HG03432 (cell line): ENCODE results near the gene KDM8.
A peak's percentile ranks its signal among the peaks of the same experiment; 100 is the strongest.
"Not testable (repeated sequence)": the region's sequence is repeated elsewhere in the genome, so short reads cannot be mapped to it uniquely, and the experiment has no call there.

Experiments
- ATAC-seq: cut with Tn5 transposase; IDR thresholded peaks from one replicate; pipeline ENCODE4 v1.9.1; 2021; ENCODE audit warnings: mild to moderate bottlenecking, moderate library complexity; ENCODE audit not compliant: unreplicated experiment

The KDM8 gene

GRCh38 chr16:27190316-27190871, 12.9 kb upstream of the KDM8 start:
- no peak for ATAC-seq

- no peak for ATAC-seq
Measured at GRCh38 chr16:27191352-27191924, 11.9 kb upstream of the KDM8 start.

- ATAC-seq, result no peak
Measured at GRCh38 chr16:27193300-27193990, 9.9 kb upstream of the KDM8 start.

- ATAC-seq, result no peak
Measured at GRCh38 chr16:27195076-27195741, 8.1 kb upstream of the KDM8 start.

- no peak for ATAC-seq
Measured at GRCh38 chr16:27195941-27196595, 7.3 kb upstream of the KDM8 start.

GRCh38 chr16:27197004-27197403, 6.3 kb upstream of the KDM8 start:
- ATAC-seq, result no peak

GRCh38 chr16:27198451-27199234, 4.7 kb upstream of the KDM8 start:
- ATAC-seq, result no peak

GRCh38 chr16:27199235-27199586, 4.1 kb upstream of the KDM8 start:
- ATAC-seq, result no peak

- peak; percentile 31 for ATAC-seq
Measured at GRCh38 chr16:27199736-27200135, 3.6 kb upstream of the KDM8 start.

GRCh38 chr16:27200914-27201313, 2.4 kb upstream of the KDM8 start:
- not testable (repeated sequence) for ATAC-seq

- peak; percentile 70 for ATAC-seq
Measured at GRCh38 chr16:27202923-27203506, 311 bp upstream of the KDM8 start.

- no peak for ATAC-seq
Measured at GRCh38 chr16:27204312-27204915, 1.1 kb downstream of the KDM8 start.

GRCh38 chr16:27205423-27206065, 2.2 kb downstream of the KDM8 start:
- ATAC-seq, result no peak

- not testable (repeated sequence) for ATAC-seq
Measured at GRCh38 chr16:27207121-27207520, 3.8 kb downstream of the KDM8 start.

- no peak for ATAC-seq
Measured at GRCh38 chr16:27208081-27208680, 4.9 kb downstream of the KDM8 start.

- ATAC-seq, result no peak
Measured at GRCh38 chr16:27208796-27209195, 5.5 kb downstream of the KDM8 start.

GRCh38 chr16:27209591-27209990, 6.3 kb downstream of the KDM8 start:
- no peak for ATAC-seq

GRCh38 chr16:27210174-27210573, 6.8 kb downstream of the KDM8 start:
- ATAC-seq, result no peak

- no peak for ATAC-seq
Measured at GRCh38 chr16:27211026-27211425, 7.7 kb downstream of the KDM8 start.
